IMR-90 (cell line): Measurements from ENCODE around the gene LPO. TPM values are rescaled to one million over a fixed set of nuclear protein-coding genes. Genes with fewer than 3 reads are reported as not detected.

ENCODE experiments used
- ATAC-seq: fragments of 200-7000 bp; cut with Tn5 transposase; 2 replicates; pipeline ENCODE4 v1.9.1; 2020; ENCODE audit warnings: low read depth, mild to moderate bottlenecking, moderate library complexity
- BruUV-seq: library from RNA; stranded (reverse); fragments of 400-500 nt; replicated peaks from 2 replicates; lab custom pipeline; 2021; lab: Mats Ljungman, UMichigan
- CTCF ChIA-PET: fragments of 300-600 bp; formaldehyde crosslinking; extraction: SDS; loops from one replicate; lab custom pipeline; 2021; ENCODE audit warnings: antibody characterized with exemption; lab: Yijun Ruan, JAX
- POLR2A ChIA-PET: fragments of 300-600 bp; sonication (Branson Sonifier 250); formaldehyde crosslinking; loops from one replicate; lab custom pipeline; 2022; ENCODE audit warnings: antibody characterized with exemption; ENCODE audit not compliant: unreplicated experiment; lab: Charles Lee
- DNase-seq: peaks from one replicate; pipeline ENCODE4 v3.0.0; 2013
- H2AFZ ChIP-seq: replicated peaks from 2 replicates; pipeline ENCODE3; 2013; ENCODE audit warnings: low read length, mild to moderate bottlenecking; ENCODE audit not compliant: poor library complexity
- H2AK5ac ChIP-seq: 2 replicates; pipeline ENCODE4 v1.6.1; 2013; ENCODE audit warnings: low read depth, low read length, inconsistent platforms
- H2AK9ac ChIP-seq: replicated peaks from 2 replicates; pipeline ENCODE3; 2013; ENCODE audit warnings: mild to moderate bottlenecking, low read depth, low read length, moderate library complexity; ENCODE audit not compliant: poor library complexity
- H2BK120ac ChIP-seq: 2 replicates; pipeline ENCODE4 v1.6.1; 2013; ENCODE audit warnings: low read depth, low read length, inconsistent platforms
- H2BK15ac ChIP-seq: 3 replicates; pipeline ENCODE4 v1.6.1; 2013; ENCODE audit warnings: low read depth, low read length, inconsistent platforms
- H2BK20ac ChIP-seq: 2 replicates; pipeline ENCODE4 v1.6.1; 2013; ENCODE audit warnings: low read depth, mild to moderate bottlenecking, inconsistent platforms, low read length, moderate library complexity
- H2BK5ac ChIP-seq: 2 replicates; pipeline ENCODE4 v1.6.1; 2013; ENCODE audit warnings: mild to moderate bottlenecking, low read depth, low read length, inconsistent platforms; ENCODE audit not compliant: poor library complexity, severe bottlenecking
- H3K14ac ChIP-seq: replicated peaks from 2 replicates; pipeline ENCODE4 v1.6.1; 2013; ENCODE audit warnings: low read depth, low read length, inconsistent platforms
- H3K18ac ChIP-seq: 2 replicates; pipeline ENCODE4 v1.6.1; 2013; ENCODE audit warnings: low read depth, low read length, control low read depth
- H3K23ac ChIP-seq: 2 replicates; pipeline ENCODE4 v1.6.1; 2013; ENCODE audit warnings: low read depth, low read length, inconsistent platforms
- H3K27ac ChIP-seq: 2 replicates; pipeline ENCODE4 v1.5.1; 2013; ENCODE audit warnings: mild to moderate bottlenecking, control low read depth, low read length; ENCODE audit not compliant: insufficient read depth
- H3K27me3 ChIP-seq: 2 replicates; pipeline ENCODE4 v1.6.1; 2013; ENCODE audit warnings: low read length; ENCODE audit not compliant: control insufficient read depth, insufficient read depth
- H3K36me3 ChIP-seq: 2 replicates; pipeline ENCODE4 v1.6.1; 2013; ENCODE audit warnings: low read length, mixed read lengths; ENCODE audit not compliant: control insufficient read depth, insufficient read depth
- H3K4ac ChIP-seq: 2 replicates; pipeline ENCODE4 v1.6.1; 2013; ENCODE audit warnings: low read depth, low read length, inconsistent platforms
- H3K4me1 ChIP-seq: 2 replicates; pipeline ENCODE4 v1.6.1; 2013; ENCODE audit warnings: low read length, mixed read lengths; ENCODE audit not compliant: control insufficient read depth, insufficient read depth
- H3K4me2 ChIP-seq: 2 replicates; pipeline ENCODE4 v1.6.1; 2013; ENCODE audit warnings: low read depth, mild to moderate bottlenecking, control low read depth, low read length, moderate library complexity
- H3K4me3 ChIP-seq: 2 replicates; pipeline ENCODE4 v1.5.1; 2013; ENCODE audit warnings: low read depth, mild to moderate bottlenecking, control low read depth, low read length, moderate library complexity; ENCODE audit not compliant: insufficient read depth
- H3K56ac ChIP-seq: 2 replicates; pipeline ENCODE4 v1.6.1; 2013; ENCODE audit warnings: low read length, inconsistent platforms; ENCODE audit not compliant: insufficient read depth; ENCODE audit errors: extremely low read depth
- H3K79me1 ChIP-seq, 2 experiments: 2 replicates each; pipeline ENCODE4 v1.6.1; 2013; ENCODE audit warnings: low read length in 2 of 2, inconsistent platforms in 1 of 2, low read depth in 1 of 2
- H3K9ac ChIP-seq: 2 replicates; pipeline ENCODE4 v1.6.1; 2013; ENCODE audit warnings: low read depth, low read length, control low read depth
- H3K9me1 ChIP-seq: 2 replicates; pipeline ENCODE4 v1.6.1; 2013; ENCODE audit warnings: low read length, inconsistent platforms; ENCODE audit not compliant: insufficient read depth
- H3K9me3 ChIP-seq: 2 replicates; pipeline ENCODE4 v1.6.1; 2013; ENCODE audit warnings: low read length; ENCODE audit not compliant: control insufficient read depth, insufficient read depth
- H4K20me1 ChIP-seq: 2 replicates; pipeline ENCODE4 v1.6.1; 2013; ENCODE audit warnings: low read length, inconsistent platforms; ENCODE audit not compliant: insufficient read depth
- H4K5ac ChIP-seq: 2 replicates; pipeline ENCODE4 v1.6.1; 2013; ENCODE audit warnings: mild to moderate bottlenecking, low read depth, low read length, control low read depth
- H4K8ac ChIP-seq, 2 experiments: 2 replicates each; pipeline ENCODE4 v1.6.1; 2013; ENCODE audit warnings: low read depth in 2 of 2, low read length in 2 of 2, control low read depth in 1 of 2, inconsistent platforms in 1 of 2
- H4K91ac ChIP-seq: 2 replicates; pipeline ENCODE4 v1.6.1; 2013; ENCODE audit warnings: low read depth, low read length, inconsistent platforms; ENCODE audit not compliant: insufficient read depth
- BHLHE40 ChIP-seq: fragments of 150-350 bp; IDR thresholded peaks from 2 replicates; pipeline ENCODE4 v1.6.1; 2016; ENCODE audit warnings: mild to moderate bottlenecking, low read depth, low read length
- CEBPB ChIP-seq: IDR thresholded peaks from 2 replicates; pipeline ENCODE4 v1.6.1; 2012; ENCODE audit warnings: low read depth, low read length, improper control_type of control experiment
- CHD1 ChIP-seq: IDR thresholded peaks from 2 replicates; pipeline ENCODE4 v1.6.1; 2012; ENCODE audit warnings: low read depth, low read length, improper control_type of control experiment
- CTCF ChIP-seq: conservative IDR thresholded peaks from 2 replicates; pipeline ENCODE4 v1.5.1; 2012; ENCODE audit warnings: mild to moderate bottlenecking, low read depth, low read length, improper control_type of control experiment
- ELK1 ChIP-seq: fragments of 150-350 bp; IDR thresholded peaks from 2 replicates; pipeline ENCODE4 v1.6.1; 2016; ENCODE audit warnings: low read depth, mild to moderate bottlenecking, low read length, moderate library complexity, borderline replicate concordance
- FOS ChIP-seq: fragments of 150-350 bp; IDR thresholded peaks from 2 replicates; pipeline ENCODE4 v1.6.1; 2016; ENCODE audit warnings: low read depth, low read length
- MAFK ChIP-seq: IDR thresholded peaks from 2 replicates; pipeline ENCODE4 v1.6.1; 2012; ENCODE audit warnings: low read depth, low read length, improper control_type of control experiment
- MAZ ChIP-seq: IDR thresholded peaks from 2 replicates; pipeline ENCODE4 v1.6.1; 2012; ENCODE audit warnings: low read depth, mild to moderate bottlenecking, low read length, improper control_type of control experiment, moderate library complexity, borderline replicate concordance
- MXI1 ChIP-seq: IDR thresholded peaks from 2 replicates; pipeline ENCODE4 v1.6.1; 2012; ENCODE audit warnings: low read depth, mild to moderate bottlenecking, low read length, moderate library complexity, borderline replicate concordance
- NFE2L2 ChIP-seq: fragments of 150-350 bp; IDR thresholded peaks from 2 replicates; pipeline ENCODE4 v1.6.1; 2016; ENCODE audit warnings: low read depth, mild to moderate bottlenecking, low read length
- POLR2A ChIP-seq: IDR thresholded peaks from 2 replicates; pipeline ENCODE4 v1.6.1; 2012; ENCODE audit warnings: mild to moderate bottlenecking, low read depth, low read length
- RAD21 ChIP-seq: IDR thresholded peaks from 2 replicates; pipeline ENCODE4 v1.6.1; 2012; ENCODE audit warnings: low read length, improper control_type of control experiment
- RFX5 ChIP-seq: IDR thresholded peaks from 2 replicates; pipeline ENCODE4 v1.8.0; 2012; ENCODE audit warnings: low read depth, mild to moderate bottlenecking, low read length, moderate library complexity
- SMC3 ChIP-seq: fragments of 150-350 bp; IDR thresholded peaks from 2 replicates; pipeline ENCODE4 v1.6.1; 2016; ENCODE audit warnings: low read depth, mild to moderate bottlenecking, antibody characterized with exemption, low read length, moderate library complexity
- USF2 ChIP-seq: fragments of 150-350 bp; IDR thresholded peaks from 2 replicates; pipeline ENCODE4 v1.6.1; 2017; ENCODE audit warnings: mild to moderate bottlenecking, antibody characterized with exemption, low read length, low read depth
- WGBS, 2 experiments: methylation state at CpG; one replicate each; pipeline versions ENCODE4 v1.1.5 to v1.1.7; 2013; ENCODE audit warnings: missing lambda C conversion rate in 2 of 2; ENCODE audit not compliant: insufficient read length in 1 of 2; ENCODE audit errors: extremely low coverage in 2 of 2; 5-methylcytosine and 5-hydroxymethylcytosine counted together
- dilution Hi-C: fragments of 300-500 bp; cut with HindIII; formaldehyde crosslinking; loops from one replicate; pipeline ENCODE4 v1.14.3; 2018; ENCODE audit warnings: low sequenced_read_pairs; ENCODE audit not compliant: unreplicated experiment
- in situ Hi-C: fragments of 300-500 bp; cut with MboI; formaldehyde crosslinking; loops from 3 replicates; pipeline ENCODE4 v1.14.3; 2019; ENCODE audit warnings: low sequenced_read_pairs, inconsistent platforms, mixed read lengths
- intact Hi-C: fragments of 100-400 bp; cut with micrococcal nuclease; formaldehyde crosslinking; loops from 2 replicates; pipeline ENCODE4 v1.10.0; 2022
- polyA plus RNA-seq, 3 experiments: library from polyadenylated mRNA; depleted of rRNA; stranded (reverse); fragments of >200 nt; gene quantifications; 2 replicates each; pipeline ENCODE4 v1.2.3, GENCODE V29; 2012; ENCODE audit warnings: low replicate concordance in 1 of 3
- total RNA-seq: library from RNA; depleted of rRNA; stranded (reverse); fragments of >200 nt; gene quantifications from 2 replicates; pipeline ENCODE4 v1.2.3, GENCODE V29; 2012

The LPO gene
- total and polyA plus RNA-seq, 2 of the 4 experiments (the other 2 are of a cell fraction): not detected

- no peak overlapping the region for H2BK120ac ChIP-seq
- intact Hi-C loops: loop anchor here (2.0 kb wide), 1 partner anchor 199 kb away; no protein-coding TSS in a partner anchor
- H3K27me3 ChIP-seq: peaks cover 69% of the 10 kb centered on the region
- no peak overlapping the region for H2BK20ac ChIP-seq
- H3K23ac ChIP-seq: no peak overlapping the region; the same call in 1 of the 2 replicates
- no peak overlapping the region for H2BK15ac ChIP-seq
- DNase-seq (no peak), ATAC-seq (no peak)
- in situ Hi-C loops: no loop called here
- H2AFZ ChIP-seq: no peak overlapping the region
- H3K9me3 ChIP-seq: no peaks in the 10 kb centered on the region
- H3K4ac ChIP-seq: no peak overlapping the region
- H3K14ac ChIP-seq: no peak overlapping the region
- H3K36me3 ChIP-seq: no peaks in the 10 kb centered on the region
- no peak overlapping the region for H2BK5ac ChIP-seq
- CTCF ChIA-PET: no interaction called here
- no peak overlapping the region for H3K18ac ChIP-seq
- BruUV-seq: no TSS peak
- no peak overlapping the region for H2AK9ac ChIP-seq
- H3K79me1 ChIP-seq: no peaks in the 10 kb centered on the region
- H4K20me1 ChIP-seq: no peaks in the 10 kb centered on the region
- no peak overlapping the region for H3K27ac ChIP-seq
- no peak overlapping the region for H4K91ac ChIP-seq
- dilution Hi-C loops: no loop called here
- H3K4me1 ChIP-seq: no peaks in the 10 kb centered on the region
- no peak overlapping the region for H3K4me3 ChIP-seq
- no peak overlapping the region for H4K8ac ChIP-seq
- no peak overlapping the region for H3K9ac ChIP-seq
- no peak overlapping the region for H3K56ac ChIP-seq
- no peak overlapping the region for H2AK5ac ChIP-seq
- no peak overlapping the region for H3K4me2 ChIP-seq
- no peaks in the 10 kb centered on the region for H3K9me1 ChIP-seq
- no CpG with 5 or more reads among the region's 10 CpGs for WGBS, 2 experiments
- POLR2A ChIA-PET: no interaction called here
- no peak overlapping the region for H4K5ac ChIP-seq
- TF ChIP-seq USF2 (no peak), RFX5 (no peak), CEBPB (no peak), SMC3 (no peak), FOS (no peak), POLR2A (no peak), MAZ (no peak), NFE2L2 (no peak), CHD1 (no peak), ELK1 (no peak), RAD21 (no peak), CTCF (no peak), MAFK (no peak), BHLHE40 (no peak), MXI1 (no peak)
These were observed 9.4 kb downstream of the LPO start for GRCh38 chr17:58247511-58248363.
